Globus pallidus (tissue), 1 donor: ENCODE measurements around the gene DCLK1.

Source experiments
- DNase-seq: peaks from one replicate; pipeline ENCODE4 v3.0.0-alpha.2; 2015; ENCODE audit warnings: low spot score

The DCLK1 gene

GRCh38 chr13:35789335-35790165, 341.6 kb downstream of the DCLK1 start:
- peak; percentile 55 for DNase-seq

- no peak for DNase-seq
Observed at GRCh38 chr13:35787937-35788336, 343.2 kb downstream of the DCLK1 start.

- peak; percentile 11 for DNase-seq
Observed at GRCh38 chr13:35785576-35786303, 345.4 kb downstream of the DCLK1 start.

GRCh38 chr13:35784286-35784951, 346.8 kb downstream of the DCLK1 start:
- DNase-seq, result no peak

- no peak for DNase-seq
Observed at GRCh38 chr13:35782793-35783192, 348.4 kb downstream of the DCLK1 start.

- no peak for DNase-seq
Observed at GRCh38 chr13:35781036-35782000, 349.9 kb downstream of the DCLK1 start.

GRCh38 chr13:35780613-35781012, 350.6 kb downstream of the DCLK1 start:
- DNase-seq, result no peak

GRCh38 chr13:35771898-35772297, 359.3 kb downstream of the DCLK1 start:
- no peak for DNase-seq

- no peak for DNase-seq
Observed at GRCh38 chr13:35770756-35771297, 360.4 kb downstream of the DCLK1 start.

- DNase-seq, result no peak
Observed at GRCh38 chr13:35769812-35770211, 361.4 kb downstream of the DCLK1 start.

- no peak for DNase-seq
Observed at GRCh38 chr13:35768551-35768950, 362.6 kb downstream of the DCLK1 start.

- DNase-seq, result no peak
Observed at GRCh38 chr13:35768073-35768472, 363.1 kb downstream of the DCLK1 start.

GRCh38 chr13:35767256-35767976, 363.8 kb downstream of the DCLK1 start:
- no peak for DNase-seq

- DNase-seq, result no peak
Observed at GRCh38 chr13:35766663-35767062, 364.5 kb downstream of the DCLK1 start.

- no peak for DNase-seq
Observed at GRCh38 chr13:35765941-35766340, 365.2 kb downstream of the DCLK1 start.

GRCh38 chr13:35765366-35765765, 365.8 kb downstream of the DCLK1 start:
- DNase-seq, result no peak

- DNase-seq, result no peak
Observed at GRCh38 chr13:35764326-35765015, 366.7 kb downstream of the DCLK1 start.

- no peak for DNase-seq
Observed at GRCh38 chr13:35763782-35764123, 367.4 kb downstream of the DCLK1 start.

GRCh38 chr13:35763060-35763781, 368.0 kb downstream of the DCLK1 start:
- DNase-seq, result no peak
